NB4 (cell line): ENCODE data around the gene MKRN2OS.

Source experiments
- DNase-seq: peaks from one replicate; pipeline ENCODE4 v3.0.0; 2010; ENCODE audit warnings: low read depth
- H3K4me3 ChIP-seq: one replicate; pipeline ENCODE4 v1.5.1; 2011; ENCODE audit warnings: mild to moderate bottlenecking, low read depth, low read length, moderate library complexity
- CTCF ChIP-seq: IDR thresholded peaks from one replicate; pipeline ENCODE4 v1.5.1; 2012; ENCODE audit warnings: low read depth, low read length
- MAX ChIP-seq: IDR thresholded peaks from 2 replicates; pipeline ENCODE4 v1.6.1; 2011; ENCODE audit warnings: low read depth, low read length
- MYC ChIP-seq: IDR thresholded peaks from 2 replicates; pipeline ENCODE4 v1.6.1; 2011; ENCODE audit warnings: low read depth, low read length
- POLR2A ChIP-seq: IDR thresholded peaks from 2 replicates; pipeline ENCODE4 v1.6.1; 2011; ENCODE audit warnings: mild to moderate bottlenecking; ENCODE audit not compliant: insufficient read length; ENCODE audit errors: extremely low read depth

MKRN2OS gene

GRCh38 chr3:12536423-12536822 is 8.9 kb downstream of the MKRN2OS start:
- TF ChIP-seq POLR2A (no peak), MYC (no peak), CTCF (no peak), MAX (no peak)
- no peak for DNase-seq
- no peak overlapping the region for H3K4me3 ChIP-seq

GRCh38 chr3:12532182-12532581 is 13.1 kb downstream of the MKRN2OS start:
- H3K4me3 ChIP-seq = no peak overlapping the region
- no peak for TF ChIP-seq MAX
- no peak for TF ChIP-seq CTCF
- no peak for TF ChIP-seq MYC
- TF ChIP-seq POLR2A = no peak
- no peak for DNase-seq

- DNase-seq = no peak
- H3K4me3 ChIP-seq = no peak overlapping the region
- TF ChIP-seq MAX = no peak
- no peak for TF ChIP-seq CTCF
- no peak for TF ChIP-seq MYC
- no peak for TF ChIP-seq POLR2A
These were observed 17.5 kb downstream of the MKRN2OS start for GRCh38 chr3:12527757-12528143.

- no peak for TF ChIP-seq MAX
- no peak for TF ChIP-seq POLR2A
- no peak for TF ChIP-seq CTCF
- H3K4me3 ChIP-seq = no peak overlapping the region
- DNase-seq = no peak
These were observed 22.6 kb downstream of the MKRN2OS start for GRCh38 chr3:12522721-12523120.

GRCh38 chr3:12521010-12521409 is 24.3 kb downstream of the MKRN2OS start:
- TF ChIP-seq CTCF (no peak), POLR2A (no peak), MAX (no peak), MYC (no peak)

More at GRCh38 chr3:12521010-12521409, 24.3 kb downstream of the MKRN2OS start:
- no peak for DNase-seq
- no peak overlapping the region for H3K4me3 ChIP-seq
